NCI-H1417 treated with DMSO at 0.1 percent for 48 hours (cell line): ENCODE measurements around the gene SMYD5.
"Not testable (repeated sequence)": the region's sequence is repeated elsewhere in the genome, so short reads cannot be mapped to it uniquely, and the experiment has no call there.

ENCODE experiments used
- DNase-seq: peaks from one replicate; lab custom pipeline; 2025; lab: John Stamatoyannopoulos, UW

The SMYD5 gene

GRCh38 chr2:73214120-73215035 lies at the start of gene SMYD5:
TSS of gene SMYD5 (plus strand) at chr2:73214245. CDS start at chr2:73214267, 22 bp downstream.
- peak; percentile 78 for DNase-seq

GRCh38 chr2:73165978-73166377 lies 48.1 kb upstream of the SMYD5 start:
- not testable (repeated sequence) for DNase-seq

GRCh38 chr2:73166813-73167212 lies 47.2 kb upstream of the SMYD5 start:
- not testable (repeated sequence) for DNase-seq

GRCh38 chr2:73168348-73168747 lies 45.7 kb upstream of the SMYD5 start:
- DNase-seq: not testable (repeated sequence)

GRCh38 chr2:73170341-73170740 lies 43.7 kb upstream of the SMYD5 start:
- not testable (repeated sequence) for DNase-seq

GRCh38 chr2:73172963-73173362 lies 41.1 kb upstream of the SMYD5 start:
- DNase-seq: no peak

GRCh38 chr2:73173781-73174180 lies 40.3 kb upstream of the SMYD5 start:
- DNase-seq: no peak

GRCh38 chr2:73174244-73174643 lies 39.8 kb upstream of the SMYD5 start:
- DNase-seq: no peak

GRCh38 chr2:73174941-73175662 lies 38.9 kb upstream of the SMYD5 start:
- no peak for DNase-seq

GRCh38 chr2:73175663-73176204 lies 38.3 kb upstream of the SMYD5 start:
- no peak for DNase-seq

GRCh38 chr2:73176205-73176880 lies 37.7 kb upstream of the SMYD5 start:
- DNase-seq: no peak

- peak; percentile 68 for DNase-seq
Observed at GRCh38 chr2:73176881-73177644, 37.0 kb upstream of the SMYD5 start.

GRCh38 chr2:73177645-73178255 lies 36.3 kb upstream of the SMYD5 start:
- DNase-seq: no peak

- DNase-seq: no peak
Observed at GRCh38 chr2:73185965-73186364, 28.1 kb upstream of the SMYD5 start.

- no peak for DNase-seq
Observed at GRCh38 chr2:73187549-73187948, 26.5 kb upstream of the SMYD5 start.

GRCh38 chr2:73197579-73197978 lies 16.5 kb upstream of the SMYD5 start:
- DNase-seq: no peak

GRCh38 chr2:73200281-73200680 lies 13.8 kb upstream of the SMYD5 start:
- DNase-seq: not testable (repeated sequence)

- DNase-seq: no peak
Observed at GRCh38 chr2:73202156-73203054, 11.6 kb upstream of the SMYD5 start, which contains the start of gene NOTO. TSS of gene NOTO (plus strand) at chr2:73202574. CDS start at chr2:73202667, 93 bp downstream.

- DNase-seq: no peak
Observed at GRCh38 chr2:73203055-73203681, 10.9 kb upstream of the SMYD5 start.
